Keratinocyte (primary cell): ENCODE data around the gene ZNF891. TPM values are rescaled to one million over a fixed set of nuclear protein-coding genes. Genes with fewer than 3 reads are reported as not detected.

Experiments
- DNase-seq: peaks from one replicate; pipeline ENCODE4 v3.0.0-alpha.2; 2011; ENCODE audit warnings: low read depth, missing footprints, low spot score
- FAIRE-seq: peaks from 2 replicates; lab custom pipeline; 2011; peaks lifted over from hg19 to GRCh38; lab: Jason Lieb, UNC
- H2AFZ ChIP-seq: 2 replicates; pipeline ENCODE4 v1.6.0; 2012; ENCODE audit warnings: low read length, control low read depth, inconsistent platforms; ENCODE audit not compliant: control insufficient read depth
- H3K27ac ChIP-seq: 2 replicates; pipeline ENCODE4 v1.5.1; 2011; ENCODE audit warnings: low read length; ENCODE audit not compliant: control insufficient read depth, insufficient read depth
- H3K27me3 ChIP-seq: 3 replicates; pipeline ENCODE4 v1.6.0; 2011; ENCODE audit warnings: low read length; ENCODE audit not compliant: control insufficient read depth, insufficient read depth; ENCODE audit errors: extremely low read depth
- H3K36me3 ChIP-seq, 2 experiments: 2 replicates in 1 of 2; 3 replicates in 1 of 2; pipeline ENCODE4 v1.5.1; 2011; ENCODE audit warnings: low read length in 2 of 2, mild to moderate bottlenecking in 1 of 2; ENCODE audit not compliant: control insufficient read depth in 2 of 2, insufficient read depth in 2 of 2; ENCODE audit errors: extremely low read depth in 1 of 2
- H3K4me1 ChIP-seq: 3 replicates; pipeline ENCODE4 v1.5.1; 2011; ENCODE audit warnings: low read length; ENCODE audit not compliant: control insufficient read depth, insufficient read depth; ENCODE audit errors: extremely low read depth
- H3K4me2 ChIP-seq: 3 replicates; pipeline ENCODE4 v1.6.0; 2011; ENCODE audit warnings: low read depth, low read length; ENCODE audit not compliant: control insufficient read depth, insufficient read depth; ENCODE audit errors: extremely low read depth
- H3K4me3 ChIP-seq, 3 experiments: fragments of 200-600 bp in 1 of 3; sonication (generic) in 1 of 3; 2 replicates in 2 of 3; 3 replicates in 1 of 3; pipeline ENCODE4 v1.5.1; 2011 to 2016; ENCODE audit warnings: low read length in 3 of 3, mild to moderate bottlenecking in 3 of 3, control low read depth in 2 of 3, inconsistent platforms in 1 of 3, low read depth in 1 of 3, mixed read lengths in 1 of 3, mixed run types in 1 of 3, moderate library complexity in 1 of 3; ENCODE audit not compliant: control insufficient read depth in 2 of 3, insufficient read depth in 2 of 3; ENCODE audit errors: extremely low read depth in 1 of 3
- H3K79me2 ChIP-seq: 2 replicates; pipeline ENCODE4 v1.6.0; 2012; ENCODE audit warnings: low read length; ENCODE audit not compliant: control insufficient read depth, insufficient read depth
- H3K9ac ChIP-seq: 3 replicates; pipeline ENCODE4 v1.6.0; 2011; ENCODE audit warnings: low read length; ENCODE audit not compliant: control insufficient read depth, insufficient read depth; ENCODE audit errors: extremely low read depth
- H3K9me1 ChIP-seq: 3 replicates; pipeline ENCODE4 v1.6.0; 2011; ENCODE audit warnings: low read length; ENCODE audit not compliant: control insufficient read depth, insufficient read depth; ENCODE audit errors: extremely low read depth
- H3K9me3 ChIP-seq: 2 replicates; pipeline ENCODE4 v1.5.1; 2012; ENCODE audit warnings: low read depth, low read length; ENCODE audit not compliant: control insufficient read depth
- H4K20me1 ChIP-seq: 3 replicates; pipeline ENCODE4 v1.6.0; 2011; ENCODE audit warnings: low read length; ENCODE audit not compliant: control insufficient read depth, insufficient read depth; ENCODE audit errors: extremely low read depth
- CTCF ChIP-seq, 3 experiments: IDR thresholded peaks in 1 of 3; conservative IDR thresholded peaks in 1 of 3; optimal IDR thresholded peaks in 1 of 3; 2 replicates in 2 of 3; 3 replicates in 1 of 3; pipeline versions ENCODE3 to v1.5.1; 2011; ENCODE audit warnings: low read length in 3 of 3, mild to moderate bottlenecking in 3 of 3, moderate library complexity in 2 of 3, control low read depth in 1 of 3, inconsistent platforms in 1 of 3; ENCODE audit not compliant: insufficient read depth in 2 of 3; ENCODE audit errors: extremely low read depth in 1 of 3
- EZH2 ChIP-seq: IDR thresholded peaks from one replicate; pipeline ENCODE4 v1.6.1; 2012; ENCODE audit warnings: inconsistent platforms, mild to moderate bottlenecking, low read length, moderate library complexity
- dilution Hi-C: fragments of 300-500 bp; cut with MboI; formaldehyde crosslinking; loops from one replicate; pipeline ENCODE4 v1.7.0; 2020; ENCODE audit warnings: low sequenced_read_pairs; ENCODE audit not compliant: extremely low pct_ligation_motif_present
- polyA plus RNA-seq, 5 experiments: library from polyadenylated mRNA; depleted of rRNA in 3 of 5; stranded (reverse) in 3 of 5; stranded (forward) in 1 of 5; unstranded in 1 of 5; fragments of >200 nt; gene quantifications; 1 replicate in 1 of 5; 2 replicates in 3 of 5; 3 replicates in 1 of 5; pipeline versions ENCODE4 v1.2.1 to v1.2.3, GENCODE V29; 2011 to 2012; ENCODE audit warnings: missing spikeins in 2 of 5, low read depth in 1 of 5, low replicate concordance in 1 of 5

The ZNF891 gene
- polyA plus RNA-seq, 1 donor (not counting 4 experiments of a cell fraction or from before 2014, with no cell fraction given): 0.79 TPM

DNA sequence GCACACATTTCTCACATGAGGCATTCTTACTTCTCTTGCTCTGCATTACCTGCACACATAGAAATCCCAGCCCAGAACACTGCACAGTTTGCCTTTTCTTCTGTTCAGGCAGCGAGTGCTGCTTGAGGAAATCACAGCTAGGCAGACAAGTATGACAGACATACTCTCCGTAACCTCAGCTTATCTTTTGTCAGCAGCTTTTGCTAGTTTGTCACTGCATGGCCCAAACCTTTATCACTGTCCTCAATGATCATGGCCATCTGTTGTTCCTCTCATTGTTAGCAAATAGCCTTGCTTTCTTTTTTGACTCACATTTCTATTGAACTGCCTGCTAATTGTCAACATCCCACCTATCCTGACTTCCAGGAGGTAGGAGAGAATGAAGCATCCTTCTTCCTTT, 5.7 kb upstream of the ZNF891 start:
- H3K9me1 ChIP-seq: no peaks in the 10 kb centered on the region
- no peak overlapping the region for H3K9ac ChIP-seq
- no peaks in the 10 kb centered on the region for H4K20me1 ChIP-seq
- DNase-seq: no peak
- TF ChIP-seq CTCF (optimal IDR thresholded peaks at IDR 0.05 in 1 of 3, IDR thresholded peaks at IDR 0.05 in 1 of 3, conservative IDR thresholded peaks at IDR 0.05 in 1 of 3; ENCODE audit: extremely low read depth in 1 of 3, insufficient read depth in 2 of 3, low read length in 3 of 3) (no peak), EZH2 (no peak)
- no peaks in the 10 kb centered on the region for H3K79me2 ChIP-seq
- peaks cover 4% of the 10 kb centered on the region for H3K4me1 ChIP-seq
- H3K27ac ChIP-seq: no peak overlapping the region
- peaks cover 3% of the 10 kb centered on the region for H3K9me3 ChIP-seq
- dilution Hi-C loops: no loop called here
- no peak overlapping the region for H2AFZ ChIP-seq
- no peak for FAIRE-seq
- H3K4me2 ChIP-seq: no peak overlapping the region
- no peaks in the 10 kb centered on the region for H3K27me3 ChIP-seq
- no peak overlapping the region for H3K4me3 ChIP-seq
- H3K36me3 ChIP-seq: peaks cover 3% of the 10 kb centered on the region in 2 experiments

- peak overlapping the region; percentile 88 for H3K9ac ChIP-seq
- peak overlapping the region; percentile 82 for H3K4me2 ChIP-seq
- peak overlapping the region; percentile 77 to 97 (median 86) for H3K4me3 ChIP-seq
- peak overlapping the region; percentile 82 for H3K27ac ChIP-seq
- H3K9me3 ChIP-seq: peaks cover 6% of the 10 kb centered on the region
- dilution Hi-C loops: no loop called here
- H2AFZ ChIP-seq: peak overlapping the region; percentile 97
- peaks cover 0 to 1% of the 10 kb centered on the region in 2 experiments for H3K36me3 ChIP-seq
- peaks cover 2% of the 10 kb centered on the region for H3K79me2 ChIP-seq
- H4K20me1 ChIP-seq: no peaks in the 10 kb centered on the region
- FAIRE-seq: no peak
- H3K27me3 ChIP-seq: no peaks in the 10 kb centered on the region
- peaks cover 4% of the 10 kb centered on the region for H3K4me1 ChIP-seq
- no peak for TF ChIP-seq CTCF (optimal IDR thresholded peaks at IDR 0.05 in 1 of 3, IDR thresholded peaks at IDR 0.05 in 1 of 3, conservative IDR thresholded peaks at IDR 0.05 in 1 of 3; ENCODE audit: extremely low read depth in 1 of 3, insufficient read depth in 2 of 3, low read length in 3 of 3)
- TF ChIP-seq EZH2: no peak
- no peaks in the 10 kb centered on the region for H3K9me1 ChIP-seq
- no peak for DNase-seq
Observed at GRCh38 chr12:133130808-133131128, 694 bp upstream of the ZNF891 start.
